Hepatocyte (in vitro differentiated cells): ENCODE data around the gene TRIP10. TPM values are rescaled to one million over a fixed set of nuclear protein-coding genes. Genes with fewer than 3 reads are reported as not detected.

ENCODE experiments used
- DNase-seq: peaks from one replicate; pipeline ENCODE4 v3.0.0-alpha.2; 2016; ENCODE audit warnings: low spot score
- H2AFZ ChIP-seq: fragments of 200-600 bp; sonication (generic); 2 replicates; pipeline ENCODE4 v1.6.0; 2016; ENCODE audit warnings: antibody characterized with exemption, mild to moderate bottlenecking
- H3K27ac ChIP-seq: fragments of 200-600 bp; sonication (generic); 2 replicates; pipeline ENCODE4 v1.5.1; 2016; ENCODE audit warnings: mild to moderate bottlenecking
- H3K27me3 ChIP-seq: fragments of 200-600 bp; sonication (generic); 2 replicates; pipeline ENCODE4 v1.6.1; 2016
- H3K36me3 ChIP-seq: fragments of 200-600 bp; sonication (generic); replicated peaks from 2 replicates; pipeline ENCODE4 v1.5.1; 2016; ENCODE audit warnings: low read depth; ENCODE audit not compliant: insufficient read depth
- H3K4me1 ChIP-seq: fragments of 200-600 bp; sonication (generic); 2 replicates; pipeline ENCODE4 v1.5.1; 2016; ENCODE audit warnings: mild to moderate bottlenecking, moderate library complexity; ENCODE audit not compliant: insufficient read depth
- H3K4me2 ChIP-seq: fragments of 200-600 bp; sonication (generic); 2 replicates; pipeline ENCODE4 v1.6.0; 2016
- H3K4me3 ChIP-seq: fragments of 200-600 bp; sonication (generic); 2 replicates; pipeline ENCODE4 v1.5.1; 2016; ENCODE audit warnings: mild to moderate bottlenecking
- H3K79me2 ChIP-seq: fragments of 200-600 bp; sonication (generic); 2 replicates; pipeline ENCODE4 v1.6.0; 2017; ENCODE audit warnings: mild to moderate bottlenecking
- H3K9me2 ChIP-seq: fragments of 200-600 bp; sonication (generic); replicated peaks from 2 replicates; pipeline ENCODE4 v1.6.0; 2017; ENCODE audit warnings: mild to moderate bottlenecking; ENCODE audit not compliant: insufficient read depth
- H3K9me3 ChIP-seq: fragments of 200-600 bp; sonication (generic); 2 replicates; pipeline ENCODE4 v1.5.1; 2016; ENCODE audit warnings: low read depth, mild to moderate bottlenecking
- H4K20me1 ChIP-seq: fragments of 200-600 bp; sonication (generic); 2 replicates; pipeline ENCODE4 v1.6.0; 2016; ENCODE audit warnings: mild to moderate bottlenecking; ENCODE audit not compliant: insufficient read depth, poor library complexity, severe bottlenecking
- EZH2 ChIP-seq: fragments of 200-600 bp; sonication (generic); IDR thresholded peaks from 2 replicates; pipeline ENCODE4 v1.6.1; 2016; ENCODE audit warnings: antibody characterized with exemption, mild to moderate bottlenecking, borderline replicate concordance
- EZH2phosphoT487 ChIP-seq: fragments of 200-600 bp; sonication (generic); IDR thresholded peaks from one replicate; pipeline ENCODE4 v1.6.1; 2018; ENCODE audit warnings: antibody characterized with exemption, mild to moderate bottlenecking, low read depth, moderate library complexity; ENCODE audit not compliant: unreplicated experiment, severe bottlenecking
- WGBS: methylation state at CpG from one replicate; pipeline ENCODE4 v1.1.6; 2016; ENCODE audit warnings: low lambda C conversion rate; ENCODE audit errors: missing lambda C conversion rate; 5-methylcytosine and 5-hydroxymethylcytosine counted together
- polyA plus RNA-seq: library from polyadenylated mRNA; unstranded; fragments of >200 nt; fragmentation: Nextera tagmentation; extraction: Ambion mirVana; gene quantifications from 2 replicates; pipeline ENCODE4 v1.2.1, GENCODE V29; 2016
- total RNA-seq: library from RNA; depleted of rRNA; stranded (reverse); fragments of >200 nt; gene quantifications from 2 replicates; pipeline ENCODE4 v1.2.3, GENCODE V29; 2014
- TF ChIP-seq, protein P1 (sequence below): fragments of 200-600 bp; sonication (generic); IDR thresholded peaks from 2 replicates; pipeline ENCODE4 v1.5.1; 2016; ENCODE audit warnings: antibody characterized with exemption, mild to moderate bottlenecking; ENCODE audit not compliant: poor library complexity

TRIP10 gene
- total and polyA plus RNA-seq, 2 experiments from 2014 or later, result 48.8 to 79.5 TPM

DNA sequence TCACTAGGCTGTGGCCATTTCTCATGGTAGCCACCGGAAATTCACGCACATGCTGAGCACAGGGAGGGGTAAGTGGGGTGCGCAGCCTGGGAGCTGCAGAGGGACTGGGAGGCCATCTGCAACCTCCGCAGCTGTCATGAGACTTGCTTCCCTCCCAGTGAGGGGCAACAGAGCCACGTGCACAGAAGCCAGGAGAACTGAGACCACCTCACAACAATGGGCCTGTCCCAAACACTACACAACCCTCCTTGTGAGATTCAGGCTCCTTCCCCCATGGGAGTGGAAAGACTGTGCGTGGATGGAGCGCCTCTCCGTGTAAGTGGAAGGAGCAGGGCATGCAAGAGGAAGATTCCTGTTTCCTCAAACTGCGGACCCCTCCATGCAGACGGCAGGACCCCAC lies 27.9 kb upstream of the TRIP10 start:
- no peaks in the 10 kb centered on the region for H4K20me1 ChIP-seq
- no peak for DNase-seq
- no peaks in the 10 kb centered on the region for H3K9me2 ChIP-seq
- H3K4me2 ChIP-seq, result no peak overlapping the region
- peaks cover 30% of the 10 kb centered on the region for H3K27me3 ChIP-seq
- no peaks in the 10 kb centered on the region for H3K4me1 ChIP-seq
- H3K9me3 ChIP-seq, result no peaks in the 10 kb centered on the region
- H3K79me2 ChIP-seq, result no peaks in the 10 kb centered on the region
- no peaks in the 10 kb centered on the region for H3K36me3 ChIP-seq
- no peak for TF ChIP-seq EZH2
- WGBS, result 82% methylated on average over 10 of the region's 10 CpGs
- H3K27ac ChIP-seq, result no peak overlapping the region
- no peak overlapping the region for H3K4me3 ChIP-seq
- H2AFZ ChIP-seq, result no peak overlapping the region

DNA sequence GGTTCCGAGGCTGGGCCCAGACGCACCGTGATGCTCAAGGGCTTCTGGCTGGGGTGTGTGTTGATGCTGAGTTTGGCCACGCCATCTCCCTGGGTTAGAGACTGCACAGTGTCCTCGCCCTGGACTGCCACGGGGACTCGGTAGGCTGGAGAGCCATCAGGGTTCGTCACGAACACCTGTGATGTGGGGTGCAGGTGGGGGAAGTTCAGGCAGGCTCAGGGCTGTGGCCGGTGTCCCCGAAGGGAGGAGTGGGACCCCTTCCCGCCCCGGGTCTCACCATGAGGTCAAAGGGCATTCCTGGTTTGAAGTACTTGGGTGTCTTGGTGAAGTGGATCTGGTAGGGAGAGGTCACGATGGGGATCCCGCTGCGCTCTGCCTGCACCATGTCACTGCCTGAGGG lies 27.2 kb upstream of the TRIP10 start:
- Histone ChIP-seq H3K79me2 (no peaks in the 10 kb centered on the region), H3K9me2 (no peaks in the 10 kb centered on the region), H3K27me3 (peaks cover 30% of the 10 kb centered on the region), H4K20me1 (no peaks in the 10 kb centered on the region), H3K4me1 (no peaks in the 10 kb centered on the region), H3K9me3 (no peaks in the 10 kb centered on the region), H3K4me2 (no peak overlapping the region), H3K4me3 (no peak overlapping the region), H2AFZ (no peak overlapping the region), H3K27ac (no peak overlapping the region), H3K36me3 (no peaks in the 10 kb centered on the region)
- 96% methylated on average over 12 of the region's 16 CpGs for WGBS
- TF ChIP-seq, protein P1, sequence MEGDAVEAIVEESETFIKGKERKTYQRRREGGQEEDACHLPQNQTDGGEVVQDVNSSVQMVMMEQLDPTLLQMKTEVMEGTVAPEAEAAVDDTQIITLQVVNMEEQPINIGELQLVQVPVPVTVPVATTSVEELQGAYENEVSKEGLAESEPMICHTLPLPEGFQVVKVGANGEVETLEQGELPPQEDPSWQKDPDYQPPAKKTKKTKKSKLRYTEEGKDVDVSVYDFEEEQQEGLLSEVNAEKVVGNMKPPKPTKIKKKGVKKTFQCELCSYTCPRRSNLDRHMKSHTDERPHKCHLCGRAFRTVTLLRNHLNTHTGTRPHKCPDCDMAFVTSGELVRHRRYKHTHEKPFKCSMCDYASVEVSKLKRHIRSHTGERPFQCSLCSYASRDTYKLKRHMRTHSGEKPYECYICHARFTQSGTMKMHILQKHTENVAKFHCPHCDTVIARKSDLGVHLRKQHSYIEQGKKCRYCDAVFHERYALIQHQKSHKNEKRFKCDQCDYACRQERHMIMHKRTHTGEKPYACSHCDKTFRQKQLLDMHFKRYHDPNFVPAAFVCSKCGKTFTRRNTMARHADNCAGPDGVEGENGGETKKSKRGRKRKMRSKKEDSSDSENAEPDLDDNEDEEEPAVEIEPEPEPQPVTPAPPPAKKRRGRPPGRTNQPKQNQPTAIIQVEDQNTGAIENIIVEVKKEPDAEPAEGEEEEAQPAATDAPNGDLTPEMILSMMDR, result no peak
- DNase-seq, result no peak

DNA sequence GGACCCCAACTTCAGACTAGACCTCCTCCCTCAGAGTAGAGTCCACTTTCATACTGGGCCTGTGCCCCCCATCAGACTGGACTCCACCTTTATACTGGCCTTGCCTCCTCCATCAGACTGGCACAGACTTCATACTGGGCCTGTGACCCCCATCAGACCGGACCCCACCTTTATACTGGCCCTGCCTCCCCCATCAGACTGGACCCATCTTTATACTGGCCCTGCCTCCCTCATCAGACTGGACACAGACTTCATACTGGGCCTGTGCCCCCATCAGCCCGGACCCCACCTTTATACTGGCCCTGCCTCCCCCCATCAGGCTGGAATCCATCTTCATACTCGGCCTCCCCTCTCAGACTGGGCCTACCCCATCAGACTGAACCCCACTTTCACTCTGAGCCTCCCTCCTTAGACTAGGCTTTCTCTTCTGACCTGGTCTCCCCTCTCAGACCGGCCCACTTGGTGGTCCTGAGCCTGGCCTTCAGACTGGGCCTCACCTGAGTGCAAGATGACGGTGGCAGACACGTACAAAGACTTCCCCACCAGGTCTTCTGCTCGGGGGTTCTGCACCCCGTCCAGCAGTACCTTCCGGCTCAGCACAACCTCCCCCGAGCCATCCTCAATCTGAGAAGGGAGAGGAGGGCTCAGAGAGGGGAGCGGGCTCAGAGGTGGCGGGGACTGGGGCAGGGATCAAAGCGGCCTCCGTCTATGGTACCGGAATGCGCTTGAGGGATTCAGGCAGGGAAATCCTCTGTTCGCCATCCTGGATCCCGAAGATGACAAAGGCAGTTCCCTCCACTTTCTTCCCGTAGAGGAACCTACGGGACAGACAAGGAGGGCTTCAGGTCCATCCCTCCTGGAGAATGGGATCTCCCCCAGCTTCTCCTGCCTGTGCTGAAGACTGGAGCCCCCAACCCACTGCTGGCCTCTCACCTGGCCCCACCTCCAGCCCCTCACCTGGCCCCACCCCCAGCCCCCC lies 26.5 kb upstream of the TRIP10 start:
- Histone ChIP-seq H2AFZ (no peak overlapping the region), H3K27ac (no peak overlapping the region), H3K9me3 (no peaks in the 10 kb centered on the region), H3K4me1 (no peaks in the 10 kb centered on the region), H4K20me1 (no peaks in the 10 kb centered on the region), H3K9me2 (no peaks in the 10 kb centered on the region), H3K27me3 (peaks cover 30% of the 10 kb centered on the region), H3K4me3 (no peak overlapping the region), H3K79me2 (no peaks in the 10 kb centered on the region), H3K36me3 (no peaks in the 10 kb centered on the region), H3K4me2 (no peak overlapping the region)
- TF ChIP-seq EZH2phosphoT487, result no peak
- TF ChIP-seq EZH2, result no peak
- TF ChIP-seq, protein P1, result no peak
- WGBS, result 93% methylated on average over 16 of the region's 20 CpGs
- no peak for DNase-seq
